ENCODE results near the gene LMO2. TPM values are rescaled to one million over a fixed set of nuclear protein-coding genes. Genes with fewer than 3 reads are reported as not detected.

The LMO2 gene
- total and polyA plus RNA-seq, 2 donors (not counting 1 experiment from before 2014, with no cell fraction given) = 6.2 to 10.7 TPM

- Histone ChIP-seq H3K27ac (ENCODE audit: low read length in 2 of 2) (no peak overlapping the region), H3K79me2 (ENCODE audit: control insufficient read depth, insufficient read depth, low read length) (no peaks in the 10 kb centered on the region), H3K27me3 (replicated peaks in 1 of 4; ENCODE audit: control extremely low read depth in 1 of 4, control insufficient read depth in 3 of 4, insufficient read depth in 4 of 4, low read length in 3 of 4) (peaks cover 0 to 29% (median 7%) of the 10 kb centered on the region in 4 experiments), H3K4me3 (ENCODE audit: control extremely low read depth in 1 of 5, extremely low read depth in 1 of 5, insufficient read depth in 1 of 5, low read depth in 2 of 5, low read length in 4 of 5) (no peak overlapping the region), H3K9me3 (ENCODE audit: control extremely low read depth in 1 of 3, control insufficient read depth in 2 of 3, insufficient read depth in 1 of 3, low read length in 2 of 3) (no peaks in the 10 kb centered on the region), H3K4me2 (replicated peaks; ENCODE audit: low read depth, low read length, poor library complexity, severe bottlenecking) (no peak overlapping the region), H4K20me1 (ENCODE audit: control insufficient read depth, insufficient read depth, low read length, poor library complexity, severe bottlenecking) (no peaks in the 10 kb centered on the region), H2AFZ (ENCODE audit: insufficient read depth, low read depth, low read length, poor library complexity, severe bottlenecking) (no peak overlapping the region), H3K9ac (ENCODE audit: low read length) (no peak overlapping the region), H3K4me1 (ENCODE audit: control insufficient read depth in 2 of 2, insufficient read depth in 2 of 2, low read length in 2 of 2) (no peaks in the 10 kb centered on the region), H3K36me3 (replicated peaks in 1 of 2; ENCODE audit: control extremely low read depth in 1 of 2, control insufficient read depth in 1 of 2, extremely low read depth in 1 of 2, insufficient read depth in 2 of 2, low read length in 1 of 2) (no peaks in the 10 kb centered on the region)
- peaks cover 11% of the 10 kb centered on the region for H3K4me1 Mint-ChIP-seq
- TF ChIP-seq, protein P1, sequence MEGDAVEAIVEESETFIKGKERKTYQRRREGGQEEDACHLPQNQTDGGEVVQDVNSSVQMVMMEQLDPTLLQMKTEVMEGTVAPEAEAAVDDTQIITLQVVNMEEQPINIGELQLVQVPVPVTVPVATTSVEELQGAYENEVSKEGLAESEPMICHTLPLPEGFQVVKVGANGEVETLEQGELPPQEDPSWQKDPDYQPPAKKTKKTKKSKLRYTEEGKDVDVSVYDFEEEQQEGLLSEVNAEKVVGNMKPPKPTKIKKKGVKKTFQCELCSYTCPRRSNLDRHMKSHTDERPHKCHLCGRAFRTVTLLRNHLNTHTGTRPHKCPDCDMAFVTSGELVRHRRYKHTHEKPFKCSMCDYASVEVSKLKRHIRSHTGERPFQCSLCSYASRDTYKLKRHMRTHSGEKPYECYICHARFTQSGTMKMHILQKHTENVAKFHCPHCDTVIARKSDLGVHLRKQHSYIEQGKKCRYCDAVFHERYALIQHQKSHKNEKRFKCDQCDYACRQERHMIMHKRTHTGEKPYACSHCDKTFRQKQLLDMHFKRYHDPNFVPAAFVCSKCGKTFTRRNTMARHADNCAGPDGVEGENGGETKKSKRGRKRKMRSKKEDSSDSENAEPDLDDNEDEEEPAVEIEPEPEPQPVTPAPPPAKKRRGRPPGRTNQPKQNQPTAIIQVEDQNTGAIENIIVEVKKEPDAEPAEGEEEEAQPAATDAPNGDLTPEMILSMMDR (IDR thresholded peaks at IDR 0.05) = no peak
- TF ChIP-seq EZH2 (IDR thresholded peaks at IDR 0.05; ENCODE audit: borderline replicate concordance, insufficient read depth, low read depth, low read length, poor library complexity, severe bottlenecking) = no peak
- CTCF ChIA-PET = interaction anchor here (1.4 to 2.3 kb wide), 3 partner anchors 21 to 90 kb away, joined by 3 to 10 read pairs (median 5); no protein-coding TSS in a partner anchor
- ATAC-seq (ENCODE audit: low read depth) (no peak), DNase-seq (no peak)
- intact Hi-C loops (cut with micrococcal nuclease) = no loop called here
- POLR2A ChIA-PET = no interaction called here
- H3K27ac Mint-ChIP-seq = no peak overlapping the region
- H3K27me3 Mint-ChIP-seq = peaks cover 29% of the 10 kb centered on the region
- H3K9me3 Mint-ChIP-seq (ENCODE audit: insufficient read depth) = no peaks in the 10 kb centered on the region
- WGBS (ENCODE audit: insufficient coverage) = 58% methylated on average over 5 of the region's 7 CpGs
- H3K4me3 Mint-ChIP-seq = no peak overlapping the region
These were observed 10.9 kb downstream of the LMO2 start for GRCh38 chr11:33880979-33881378.

- intact Hi-C loops (cut with micrococcal nuclease) = no loop called here
- Mint-ChIP-seq H3K27ac (no peak overlapping the region), H3K27me3 (peaks cover 29% of the 10 kb centered on the region), H3K9me3 (ENCODE audit: insufficient read depth) (no peaks in the 10 kb centered on the region), H3K4me3 (no peak overlapping the region), H3K4me1 (peaks cover 7% of the 10 kb centered on the region)
- Histone ChIP-seq H4K20me1 (ENCODE audit: control insufficient read depth, insufficient read depth, low read length, poor library complexity, severe bottlenecking) (no peaks in the 10 kb centered on the region), H3K79me2 (ENCODE audit: control insufficient read depth, insufficient read depth, low read length) (no peaks in the 10 kb centered on the region), H3K4me1 (ENCODE audit: control insufficient read depth in 2 of 2, insufficient read depth in 2 of 2, low read length in 2 of 2) (no peaks in the 10 kb centered on the region), H2AFZ (ENCODE audit: insufficient read depth, low read depth, low read length, poor library complexity, severe bottlenecking) (no peak overlapping the region), H3K27me3 (replicated peaks in 1 of 4; ENCODE audit: control extremely low read depth in 1 of 4, control insufficient read depth in 3 of 4, insufficient read depth in 4 of 4, low read length in 3 of 4) (peaks cover 0 to 29% (median 7%) of the 10 kb centered on the region in 4 experiments), H3K4me2 (replicated peaks; ENCODE audit: low read depth, low read length, poor library complexity, severe bottlenecking) (no peak overlapping the region), H3K27ac (ENCODE audit: low read length in 2 of 2) (no peak overlapping the region), H3K36me3 (replicated peaks in 1 of 2; ENCODE audit: control extremely low read depth in 1 of 2, control insufficient read depth in 1 of 2, extremely low read depth in 1 of 2, insufficient read depth in 2 of 2, low read length in 1 of 2) (no peaks in the 10 kb centered on the region), H3K9me3 (ENCODE audit: control extremely low read depth in 1 of 3, control insufficient read depth in 2 of 3, insufficient read depth in 1 of 3, low read length in 2 of 3) (no peaks in the 10 kb centered on the region), H3K9ac (ENCODE audit: low read length) (no peak overlapping the region), H3K4me3 (ENCODE audit: control extremely low read depth in 1 of 5, extremely low read depth in 1 of 5, insufficient read depth in 1 of 5, low read depth in 2 of 5, low read length in 4 of 5) (no peak overlapping the region)
- CTCF ChIA-PET = interaction anchor here (1.2 to 1.5 kb wide), 3 partner anchors 8 to 91 kb away, joined by 3 to 4 read pairs (median 3); no protein-coding TSS in a partner anchor
- no peak for ATAC-seq (ENCODE audit: low read depth)
- DNase-seq = no peak
- no peak for TF ChIP-seq EZH2 (IDR thresholded peaks at IDR 0.05; ENCODE audit: borderline replicate concordance, insufficient read depth, low read depth, low read length, poor library complexity, severe bottlenecking)
- TF ChIP-seq, protein P1 (IDR thresholded peaks at IDR 0.05) = no peak
- POLR2A ChIA-PET = no interaction called here
- WGBS (ENCODE audit: insufficient coverage) = 73% methylated on average over 7 of the region's 9 CpGs
These were observed 12.5 kb downstream of the LMO2 start for GRCh38 chr11:33879375-33879774.
